Kidney epithelial cell (primary cell): ENCODE results near the gene MEGF6. TPM values are rescaled to one million over a fixed set of nuclear protein-coding genes. Genes with fewer than 3 reads are reported as not detected.

Experiments used
- DNase-seq: peaks from one replicate; pipeline ENCODE4 v3.0.0-alpha.2; 2010; ENCODE audit warnings: low read depth
- H3K27me3 ChIP-seq: 2 replicates; pipeline ENCODE4 v1.6.0; 2011; ENCODE audit warnings: low read length; ENCODE audit not compliant: control insufficient read depth, insufficient read depth
- H3K36me3 ChIP-seq: 2 replicates; pipeline ENCODE4 v1.5.1; 2011; ENCODE audit warnings: low read length; ENCODE audit not compliant: control insufficient read depth, insufficient read depth
- H3K4me3 ChIP-seq: 2 replicates; pipeline ENCODE4 v1.5.1; 2011; ENCODE audit warnings: low read depth, mild to moderate bottlenecking, control low read depth, low read length
- CTCF ChIP-seq: IDR thresholded peaks from 2 replicates; pipeline ENCODE4 v1.5.1; 2011; ENCODE audit warnings: mild to moderate bottlenecking, moderate library complexity, low read length, control low read depth, inconsistent platforms; ENCODE audit not compliant: insufficient read depth, poor library complexity, severe bottlenecking
- total RNA-seq: library from RNA; depleted of rRNA; stranded (reverse); fragments of >200 nt; gene quantifications from 2 replicates; pipeline ENCODE4 v1.2.3, GENCODE V29; 2015

Gene MEGF6
- total RNA-seq, 1 donor from 2014 or later, result 13.1 TPM

GRCh38 chr1:3510956-3511250, 100.4 kb downstream of the MEGF6 start:
- no peaks in the 10 kb centered on the region for H3K36me3 ChIP-seq
- no peak for TF ChIP-seq CTCF
- DNase-seq, result no peak
- H3K4me3 ChIP-seq, result no peak overlapping the region
- no peaks in the 10 kb centered on the region for H3K27me3 ChIP-seq

- TF ChIP-seq CTCF, result no peak
Measured at GRCh38 chr1:3510136-3510955, 101.0 kb downstream of the MEGF6 start.

GRCh38 chr1:3509721-3510120, 101.6 kb downstream of the MEGF6 start:
- TF ChIP-seq CTCF, result no peak
- DNase-seq, result no peak
- Histone ChIP-seq H3K4me3 (no peak overlapping the region), H3K36me3 (no peaks in the 10 kb centered on the region), H3K27me3 (no peaks in the 10 kb centered on the region)

More at GRCh38 chr1:3510136-3510955, 101.0 kb downstream of the MEGF6 start:
- Histone ChIP-seq H3K27me3 (no peaks in the 10 kb centered on the region), H3K4me3 (no peak overlapping the region), H3K36me3 (no peaks in the 10 kb centered on the region)
- no peak for DNase-seq

- Histone ChIP-seq H3K27me3 (no peaks in the 10 kb centered on the region), H3K36me3 (no peaks in the 10 kb centered on the region), H3K4me3 (no peak overlapping the region)
- no peak for TF ChIP-seq CTCF
- DNase-seq, result no peak
Measured at GRCh38 chr1:3508757-3509415, 102.4 kb downstream of the MEGF6 start.

GRCh38 chr1:3507636-3508275, 103.6 kb downstream of the MEGF6 start:
- Histone ChIP-seq H3K4me3 (no peak overlapping the region), H3K36me3 (no peaks in the 10 kb centered on the region), H3K27me3 (no peaks in the 10 kb centered on the region)
- TF ChIP-seq CTCF, result no peak
- DNase-seq, result no peak
